Right ventricle myocardium superior (tissue), 1 donor: Measurements from ENCODE around the gene EPHB2. TPM values are rescaled to one million over a fixed set of nuclear protein-coding genes. Genes with fewer than 3 reads are reported as not detected.
A peak's percentile ranks its signal among the peaks of the same experiment; 100 is the strongest.

Experiments used
- ATAC-seq: fragments of 200-7000 bp; cut with Tn5 transposase; one replicate; pipeline ENCODE4 v1.9.1; 2020; ENCODE audit warnings: mild to moderate bottlenecking; ENCODE audit not compliant: poor library complexity
- DNase-seq: peaks from one replicate; pipeline ENCODE4 v3.0.0-alpha.2; 2020
- intact Hi-C: fragments of 100-400 bp; cut with DNase I; formaldehyde crosslinking; loops from one replicate; pipeline ENCODE4 v1.11.2; 2022
- total RNA-seq: library from RNA; stranded (reverse); fragmentation: NEBNext Ultra II Directional; extraction: Animal tissue kit (Norgen Biotek cat#: 25700); gene quantifications from one replicate; pipeline ENCODE4 v1.2.1, GENCODE V29; 2021
- donor health status: DM: no; HTN: yes; CAD: no; lungs with severe emphysema.

The EPHB2 gene
- total RNA-seq, 1 donor from 2014 or later: 2.7 TPM

DNA sequence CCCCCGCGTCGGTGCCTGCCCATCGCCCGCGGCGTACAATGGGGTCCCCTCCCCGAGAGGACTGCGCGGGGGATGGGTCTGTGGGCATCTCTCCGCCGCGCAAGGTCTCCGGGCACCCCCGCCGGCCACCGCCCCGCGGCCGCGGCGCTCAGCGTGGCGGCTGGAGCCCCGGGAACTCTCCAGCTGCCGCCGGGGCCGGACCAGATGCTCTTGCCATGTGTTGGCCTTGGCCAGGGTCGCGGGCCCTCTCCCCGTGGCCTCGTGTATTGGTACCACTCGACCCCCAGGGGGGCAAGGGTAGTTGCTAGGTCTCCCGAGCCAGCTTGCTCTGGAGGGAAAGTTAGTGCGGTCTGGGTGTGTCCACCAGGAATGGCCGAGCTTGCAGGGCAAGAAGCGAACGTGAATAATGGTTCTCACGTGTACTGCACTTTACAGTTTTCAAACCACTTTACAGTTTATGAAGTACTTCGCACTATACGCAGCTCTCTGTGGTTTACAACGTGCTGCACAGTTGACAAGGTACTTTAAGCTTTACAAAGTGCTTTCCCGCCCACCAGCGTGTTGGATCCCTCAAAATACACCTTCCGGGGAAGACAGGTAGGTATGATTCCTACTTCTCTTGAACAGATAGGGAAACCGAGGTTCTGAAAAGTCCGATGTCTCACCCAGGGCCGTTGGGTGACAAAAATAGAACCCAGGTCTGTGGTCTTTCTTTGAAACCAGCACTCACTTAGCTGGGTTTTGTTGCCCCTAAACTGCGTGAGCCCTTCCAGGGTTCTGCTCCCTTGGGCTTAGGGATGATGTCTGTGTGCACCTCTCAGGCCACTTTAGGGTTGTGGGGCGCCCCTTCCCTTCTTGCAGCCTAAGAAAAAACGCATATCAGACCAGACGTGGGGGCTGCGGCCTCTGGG, 1.2 kb downstream of the EPHB2 start:
- ATAC-seq (peak; percentile 9), DNase-seq (no peak)
- intact Hi-C loops: no loop called here

DNA sequence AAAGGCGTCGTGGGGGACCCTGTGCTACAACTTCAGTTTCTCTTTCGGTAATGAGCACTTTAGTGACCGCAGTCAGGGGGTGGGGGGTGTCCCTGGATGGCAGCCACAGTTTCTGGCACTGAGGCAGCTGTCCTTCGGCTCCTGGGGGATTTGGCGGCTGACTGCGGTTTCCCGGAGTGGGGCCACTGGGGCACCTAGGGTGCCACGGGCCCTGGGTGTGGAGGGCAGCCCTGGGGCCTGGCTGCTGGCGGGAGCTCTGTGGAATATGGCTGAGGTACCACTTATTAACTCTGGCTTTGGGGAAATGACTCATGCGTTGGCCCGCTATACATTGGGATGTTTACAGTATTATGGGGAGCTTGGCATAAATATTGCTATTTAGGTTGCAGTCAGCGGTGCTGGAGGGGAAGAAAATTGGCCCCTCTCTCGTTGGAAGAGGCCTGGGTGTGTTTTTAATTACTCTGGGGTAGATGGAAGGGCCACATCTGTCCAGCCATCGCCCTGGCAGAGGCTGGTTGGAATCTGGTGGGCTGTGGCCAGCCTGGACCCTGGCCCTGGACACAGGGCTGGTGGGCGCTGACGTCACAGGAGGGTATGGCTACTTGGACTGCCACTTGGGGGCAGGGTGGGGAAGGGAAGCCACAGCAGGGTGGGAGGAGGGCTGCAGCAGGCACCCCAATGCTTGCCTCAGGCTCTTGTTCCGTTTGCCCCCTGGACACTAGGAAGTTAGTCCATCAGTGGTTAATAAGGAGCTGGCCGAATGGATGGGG, 2.0 kb downstream of the EPHB2 start:
- DNase-seq (no peak), ATAC-seq (no peak)
- intact Hi-C loops: no loop called here

DNA sequence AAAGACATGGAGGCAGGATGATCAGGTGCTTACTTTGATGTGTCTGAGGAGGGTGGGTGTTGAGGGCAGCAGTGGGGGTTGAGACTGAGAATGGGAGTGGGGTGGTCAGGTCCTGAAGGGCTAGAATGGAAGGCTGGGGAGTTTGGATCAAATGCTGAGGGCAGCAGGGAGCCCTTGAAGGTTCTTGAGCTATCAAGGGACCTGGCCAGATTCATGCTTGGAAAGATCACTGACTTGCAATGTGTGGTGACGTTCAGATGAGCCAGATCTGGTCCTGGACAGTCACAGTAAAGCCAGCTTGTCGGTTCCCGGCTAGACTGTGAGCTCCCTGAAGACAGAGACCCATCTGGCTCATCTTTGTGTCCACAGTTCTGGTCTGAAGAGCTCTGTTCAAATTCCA, 3.8 kb downstream of the EPHB2 start:
- ATAC-seq (no peak), DNase-seq (no peak)
- intact Hi-C loops: no loop called here

DNA sequence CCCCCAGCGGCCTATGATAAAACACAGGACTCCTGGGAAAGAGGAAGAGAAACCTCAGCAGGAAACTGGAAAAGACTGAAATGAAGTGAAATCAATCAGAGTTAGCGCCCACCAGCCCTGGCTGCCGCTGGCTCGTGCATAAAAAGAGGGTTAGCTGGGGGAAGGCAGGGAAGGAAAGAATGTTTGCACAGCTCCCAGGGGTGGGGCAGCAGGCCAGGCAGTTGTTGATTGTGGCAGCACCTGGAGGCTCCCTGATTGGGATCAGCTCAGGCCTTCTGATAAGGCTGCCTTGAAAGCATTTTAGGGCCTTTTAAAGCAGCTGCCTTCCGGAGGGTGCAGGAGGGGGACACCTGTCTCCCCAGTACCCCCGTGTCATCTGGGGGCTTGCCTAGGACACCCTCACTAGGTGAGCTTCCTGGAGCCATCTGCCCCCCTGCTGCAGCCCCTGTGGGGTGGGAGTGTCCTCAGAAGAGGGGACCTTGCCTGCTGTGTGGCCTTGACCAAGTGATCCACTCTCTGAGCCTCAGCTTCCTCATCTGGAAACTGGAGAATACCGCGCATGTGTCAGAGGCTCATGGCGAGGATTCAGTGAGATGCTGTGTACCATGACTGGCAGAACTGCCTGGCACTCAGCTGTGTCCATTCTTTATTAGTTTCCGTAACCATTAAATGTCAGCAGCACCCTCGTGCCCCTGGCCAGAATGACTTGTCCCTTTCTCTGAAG, 6.6 kb downstream of the EPHB2 start:
- DNase-seq (no peak), ATAC-seq (peak; percentile 31)
- intact Hi-C loops: no loop called here

DNA sequence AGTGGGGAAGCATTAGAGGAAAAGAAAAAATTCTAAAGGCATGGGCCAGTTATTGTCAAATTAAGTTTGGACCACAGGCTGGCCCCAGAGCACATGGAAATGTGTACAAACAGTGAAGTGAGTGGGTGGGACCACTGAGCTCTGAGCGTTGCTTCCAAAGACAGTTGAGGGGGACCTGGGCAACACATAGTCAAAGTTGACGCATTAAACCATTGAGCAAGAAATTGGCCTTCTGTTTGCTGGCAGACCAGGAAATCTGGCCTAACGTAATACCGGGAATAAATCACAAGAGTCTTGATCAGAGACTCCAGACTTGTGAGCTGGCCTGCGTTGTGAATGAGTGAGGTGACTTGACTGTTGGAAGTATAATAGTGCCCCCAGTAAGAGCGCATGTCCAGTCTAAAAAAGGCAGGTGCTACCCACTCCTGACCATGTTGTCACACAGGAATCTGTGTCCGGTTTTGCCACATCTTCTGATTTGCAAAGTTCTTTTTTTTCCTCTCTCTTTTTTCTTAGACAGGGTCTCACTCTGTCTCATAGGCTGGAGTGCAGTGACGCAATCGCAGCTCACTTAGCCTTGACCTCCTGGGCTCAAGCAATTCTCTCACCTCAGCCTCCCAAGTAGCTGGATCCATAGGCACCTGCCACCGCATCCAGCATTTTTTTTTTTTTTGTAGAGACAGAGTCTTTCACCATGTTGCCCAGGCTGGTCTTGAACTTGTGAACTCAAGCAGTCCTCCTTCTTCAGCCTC, 10.7 kb downstream of the EPHB2 start:
- no peak for DNase-seq
- intact Hi-C loops: loop anchor here (10.0 kb wide), 1 partner anchor 54 kb away; no protein-coding TSS in a partner anchor
- ATAC-seq: no peak

DNA sequence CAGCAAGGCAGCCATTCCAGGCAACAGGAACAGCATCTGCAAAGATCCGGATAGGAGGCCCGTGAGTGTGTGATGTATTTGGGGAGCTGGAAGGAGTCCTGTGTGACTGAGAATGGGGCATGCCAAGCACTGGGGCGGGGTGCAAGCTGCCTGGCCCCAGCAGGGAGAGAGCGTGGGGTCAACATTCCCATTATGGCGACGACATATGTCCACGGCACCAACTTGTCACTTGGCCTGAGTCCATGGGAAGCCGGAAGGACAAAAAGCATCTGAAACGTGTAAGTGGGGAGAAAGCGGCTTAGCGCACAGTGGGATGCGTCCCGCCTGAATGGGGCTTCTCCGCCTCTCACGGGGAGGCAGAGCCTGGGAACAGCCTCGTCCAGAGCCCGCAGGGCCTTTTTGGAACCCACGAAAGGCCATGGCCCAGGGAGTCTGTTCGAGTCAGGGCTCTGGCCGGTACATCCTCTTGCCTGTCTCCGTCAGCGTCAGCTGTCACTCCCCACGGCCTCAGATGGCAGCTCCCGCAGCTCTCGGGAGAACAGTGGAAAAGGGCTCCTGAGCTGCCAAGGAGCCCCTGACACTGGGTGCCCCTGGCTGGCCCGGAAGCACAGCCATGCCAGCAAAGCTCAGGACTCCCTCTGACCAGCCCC, 12.4 kb downstream of the EPHB2 start:
- DNase-seq (no peak), ATAC-seq (no peak)
- intact Hi-C loops: loop anchor here (10.0 kb wide), 1 partner anchor 52 kb away; no protein-coding TSS in a partner anchor

DNA sequence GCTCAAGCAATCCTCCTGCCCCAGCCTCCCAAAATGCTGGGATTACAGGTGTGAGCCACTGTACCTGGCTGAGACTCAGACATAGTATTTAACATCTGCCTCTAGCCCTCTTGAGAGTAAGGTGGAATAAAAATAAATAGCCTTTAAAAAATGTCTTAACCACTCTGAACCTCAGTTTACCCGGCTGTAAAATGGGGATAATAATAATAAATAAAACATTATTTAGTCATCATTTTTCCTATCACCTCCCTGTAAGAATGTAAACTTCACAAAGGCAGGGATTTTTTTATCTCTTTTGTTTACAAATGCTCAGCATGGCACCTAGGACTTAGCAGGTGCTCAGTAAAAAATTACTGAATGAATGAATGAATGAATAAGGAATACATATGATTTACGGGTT, 17.2 kb downstream of the EPHB2 start:
- ATAC-seq: no peak
- intact Hi-C loops: loop anchor here (10.0 kb wide), 1 partner anchor 47 kb away; no protein-coding TSS in a partner anchor
- DNase-seq: no peak

DNA sequence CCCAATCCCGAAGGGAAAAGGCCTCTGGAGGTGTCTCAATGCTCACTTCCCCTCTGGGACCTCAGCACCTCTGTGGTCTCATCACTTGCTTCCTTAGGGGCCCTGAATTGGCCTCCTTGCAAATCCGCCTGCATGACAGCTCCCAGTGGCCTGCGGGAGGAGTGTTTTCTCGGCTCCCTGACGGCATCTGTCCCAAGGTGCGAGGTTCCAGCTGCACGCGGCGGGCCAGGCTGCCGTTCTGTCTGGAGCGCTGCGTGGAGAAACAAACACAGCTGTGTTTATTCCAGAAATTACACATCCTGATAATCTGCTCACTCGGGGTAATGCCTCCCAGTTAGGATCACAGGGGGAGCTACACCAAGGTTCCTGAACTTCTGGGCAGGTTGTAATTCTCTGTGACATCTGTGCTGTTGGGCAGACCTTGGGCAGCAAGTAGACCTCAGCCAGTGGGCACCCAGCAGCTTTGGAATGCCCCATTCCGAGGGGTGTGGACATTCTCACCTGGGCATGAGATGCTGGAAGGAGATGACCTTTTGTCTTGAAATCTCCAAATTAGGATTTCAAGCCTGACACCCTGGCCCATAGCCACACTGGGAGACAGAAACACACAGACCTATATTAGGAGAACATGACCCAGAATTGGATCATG, 18.2 kb downstream of the EPHB2 start:
- no peak for ATAC-seq
- intact Hi-C loops: loop anchor here (10.0 kb wide), 1 partner anchor 46 kb away; no protein-coding TSS in a partner anchor

DNA sequence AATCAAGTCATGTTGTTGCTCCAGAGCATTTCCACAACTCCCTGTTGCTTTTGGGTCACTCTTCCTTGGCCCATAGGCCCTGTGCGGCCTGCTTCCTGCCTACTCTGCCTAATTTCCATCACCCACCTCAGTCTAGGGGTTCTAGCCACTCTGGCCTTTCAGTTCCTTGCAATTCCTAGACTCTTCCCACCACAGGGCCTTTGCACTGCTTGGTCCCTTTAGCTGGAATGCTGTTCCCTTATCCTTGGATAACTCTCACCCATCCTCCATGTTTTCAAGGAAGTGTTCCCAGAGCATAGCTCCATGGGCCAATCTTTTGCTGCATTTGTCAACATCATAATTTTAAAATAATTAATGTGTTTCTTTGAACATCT, 18.7 kb downstream of the EPHB2 start:
- intact Hi-C loops: loop anchor here (10.0 kb wide), 1 partner anchor 45 kb away; no protein-coding TSS in a partner anchor
- DNase-seq (no peak), ATAC-seq (no peak)

More for the DNA sequence above, 18.2 kb downstream of the EPHB2 start:
- DNase-seq: no peak

DNA sequence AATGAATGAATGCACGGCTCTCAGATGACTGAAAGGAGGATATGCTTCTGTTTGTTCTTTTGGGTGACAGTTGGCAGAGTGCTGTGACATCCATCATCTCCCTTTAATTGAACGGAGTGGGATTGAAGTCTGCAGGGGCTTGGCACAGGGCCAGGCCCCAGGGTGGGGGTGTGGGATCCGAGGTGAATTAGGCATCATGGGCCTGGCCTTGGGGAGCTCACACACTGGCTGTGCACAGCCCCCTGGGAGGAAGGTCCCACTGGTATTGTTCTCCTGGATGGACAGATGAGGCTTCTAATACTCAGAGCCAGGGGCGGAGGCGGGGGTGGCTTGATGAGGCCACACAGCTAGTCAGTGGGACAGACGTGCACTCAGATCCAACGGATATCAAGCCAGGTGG, 19.3 kb downstream of the EPHB2 start:
- intact Hi-C loops: loop anchor here (10.0 kb wide), 1 partner anchor 45 kb away; no protein-coding TSS in a partner anchor
- DNase-seq: no peak
- ATAC-seq: no peak

DNA sequence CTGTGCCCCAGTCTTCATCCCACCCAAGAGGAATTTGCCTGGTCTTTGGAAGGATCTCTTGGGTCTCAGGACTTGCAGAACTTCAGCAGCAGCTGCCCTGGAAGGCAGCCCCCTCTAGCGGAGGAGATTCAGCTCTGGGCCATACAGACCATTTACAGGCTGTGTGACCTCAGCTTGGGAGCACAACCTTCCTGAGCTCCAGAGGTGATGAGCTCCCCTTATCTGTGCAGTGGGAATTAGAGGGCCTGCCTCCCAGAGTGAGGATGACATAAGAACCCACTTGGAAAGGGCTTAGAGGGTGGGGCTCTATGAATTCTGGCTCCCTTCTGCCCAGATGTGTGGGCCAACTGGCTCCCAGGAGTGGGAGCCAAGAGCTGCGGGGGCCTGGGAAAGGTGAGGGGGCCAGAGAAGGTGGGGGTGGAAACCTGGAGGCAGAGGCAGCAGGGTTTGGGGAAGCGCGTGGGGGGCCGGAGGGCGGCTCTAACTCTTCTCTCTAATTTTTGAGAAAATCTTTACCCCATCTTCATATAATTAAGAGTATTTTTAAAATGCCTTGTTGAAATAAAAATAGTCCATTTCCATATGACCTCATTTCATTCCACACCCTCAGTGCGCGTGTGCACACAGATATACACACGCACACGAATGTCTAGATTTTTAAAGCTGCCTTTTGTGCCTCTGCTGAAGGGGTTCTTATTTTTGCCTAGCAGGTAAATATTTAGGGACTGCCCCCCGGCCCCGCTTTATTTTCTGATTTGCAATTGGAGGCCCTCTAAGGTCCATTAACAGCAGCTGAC, 21.5 kb downstream of the EPHB2 start:
- DNase-seq (no peak), ATAC-seq (peak; percentile 64)
- intact Hi-C loops: no loop called here

DNA sequence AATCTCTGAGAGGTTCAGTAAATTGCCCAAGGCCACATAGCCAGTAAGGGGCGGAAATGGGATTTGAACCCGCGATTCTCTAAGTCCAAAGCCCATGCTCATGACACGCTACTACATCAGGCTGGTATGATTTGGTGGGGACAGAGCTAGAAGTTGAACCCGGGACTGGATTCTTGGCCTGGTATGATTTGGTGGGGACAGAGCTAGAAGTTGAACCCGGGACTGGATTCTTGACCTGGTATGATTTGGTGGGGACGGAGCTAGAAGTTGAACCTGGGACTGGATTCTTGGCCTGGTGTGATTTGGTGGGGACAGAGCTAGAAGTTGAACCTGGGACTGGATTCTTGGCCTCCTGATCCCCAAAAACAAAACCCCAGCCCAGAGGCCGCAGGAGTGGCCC, 23.0 kb downstream of the EPHB2 start:
- ATAC-seq (no peak), DNase-seq (no peak)
- intact Hi-C loops: no loop called here

DNA sequence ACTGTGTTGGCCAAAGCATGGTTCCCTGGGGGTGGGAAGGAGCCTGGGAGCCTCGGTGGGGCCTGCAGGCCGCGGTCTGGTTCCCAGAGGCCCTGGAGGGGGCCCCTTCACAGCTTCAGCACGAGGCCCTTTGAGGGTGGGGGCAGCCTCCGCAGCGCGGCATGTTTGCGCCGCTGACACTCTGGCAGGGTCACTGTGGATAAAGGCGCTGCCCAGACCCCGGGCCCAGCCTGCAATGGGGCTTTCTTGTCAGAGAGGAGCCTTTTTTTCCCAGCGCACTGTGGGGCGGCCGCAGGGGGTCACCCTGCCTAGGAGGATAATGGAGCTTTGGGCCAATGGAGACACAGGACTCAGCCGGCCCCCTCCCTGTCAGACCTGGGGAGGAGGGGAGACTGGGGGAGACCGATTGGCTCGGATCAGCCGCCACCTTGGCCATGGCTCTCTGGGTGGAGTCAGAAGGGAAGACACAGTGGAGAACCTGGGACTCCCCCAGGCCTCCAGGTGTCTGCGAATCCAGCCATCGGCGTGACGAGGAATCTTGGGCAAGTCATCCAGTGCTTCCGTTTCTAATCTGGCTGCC, 26.0 kb downstream of the EPHB2 start:
- intact Hi-C loops: no loop called here
- no peak for ATAC-seq
- no peak for DNase-seq

DNA sequence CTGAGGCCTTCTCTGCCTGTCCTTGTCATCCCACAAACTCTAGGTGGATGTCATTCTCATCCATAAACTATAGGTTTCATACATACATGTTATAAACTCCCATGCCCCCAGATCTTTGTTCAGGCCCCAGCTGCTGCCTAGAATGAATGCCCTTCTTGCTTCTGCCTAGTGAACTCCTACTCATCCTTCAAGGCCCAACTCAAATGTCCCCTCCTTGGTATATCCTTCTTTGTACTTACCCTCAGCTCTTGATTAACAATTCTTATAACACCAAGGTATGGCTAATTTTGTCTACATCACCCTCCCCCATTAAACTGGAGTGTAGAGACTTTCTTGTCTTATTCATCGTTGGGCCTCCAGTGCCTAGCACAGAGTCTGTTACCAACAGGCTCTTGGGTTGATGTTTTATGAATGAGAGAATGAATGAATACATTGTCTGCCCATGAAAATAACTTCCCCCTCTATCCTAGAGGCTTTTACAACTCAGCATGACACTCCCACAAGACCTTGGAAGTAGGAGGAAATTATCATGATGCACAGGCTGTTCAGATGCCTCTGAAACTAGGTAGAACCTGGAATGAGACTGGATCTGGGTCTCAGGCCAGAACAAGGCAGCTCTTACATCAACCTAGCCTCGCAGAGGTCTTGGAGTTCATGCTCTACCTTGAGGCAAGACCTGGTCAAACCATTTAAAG, 26.9 kb downstream of the EPHB2 start:
- no peak for ATAC-seq
- intact Hi-C loops: no loop called here
- no peak for DNase-seq

DNA sequence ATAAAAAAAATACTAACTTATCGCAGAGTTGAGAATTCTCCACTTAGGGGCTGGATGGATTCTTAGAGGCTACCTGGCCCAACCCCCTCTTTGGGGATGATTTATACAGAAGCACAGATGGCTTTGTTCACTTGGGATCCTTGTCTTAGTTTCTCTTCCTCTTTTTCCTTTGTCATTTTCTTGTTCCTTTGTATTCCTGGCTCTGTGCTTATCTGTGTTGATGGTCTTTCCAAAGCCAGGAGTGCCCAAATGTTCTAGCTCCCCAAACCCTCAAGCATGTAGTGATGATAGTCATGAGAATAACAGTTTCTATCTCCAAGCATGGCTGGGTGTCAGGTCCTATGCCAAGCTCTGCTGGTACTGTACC, 27.4 kb downstream of the EPHB2 start:
- ATAC-seq: no peak
- no peak for DNase-seq
- intact Hi-C loops: no loop called here

DNA sequence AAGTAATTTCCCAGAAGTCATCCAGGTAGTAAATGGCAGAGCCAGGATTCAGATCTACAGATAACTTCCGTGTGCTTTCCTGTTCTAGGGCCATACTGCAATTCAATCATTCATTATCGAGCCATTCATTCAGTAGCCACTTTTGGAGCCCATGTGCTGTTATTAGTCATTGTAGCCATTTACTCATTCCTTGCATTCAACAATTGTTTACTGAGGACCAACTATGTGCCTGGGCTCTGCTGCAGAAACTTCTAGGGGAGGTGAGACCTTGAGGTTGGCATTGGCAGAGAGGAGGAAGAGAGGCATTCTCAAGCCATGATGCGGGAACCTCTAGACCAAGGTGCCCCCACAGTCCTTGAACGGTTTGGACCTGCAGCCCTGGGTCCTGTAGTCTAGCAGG, 27.9 kb downstream of the EPHB2 start:
- intact Hi-C loops: no loop called here
- no peak for ATAC-seq
- no peak for DNase-seq
